GM12878 (cell line): ENCODE results near the gene TMEM150A.

ENCODE experiments used
- CREB1 ChIP-seq: IDR thresholded peaks from 2 replicates; pipeline ENCODE4 v1.6.1; 2012; ENCODE audit warnings: low read depth, mild to moderate bottlenecking, inconsistent platforms
- ESRRA ChIP-seq: IDR thresholded peaks from 2 replicates; pipeline ENCODE4 v1.6.1; 2012; ENCODE audit warnings: mild to moderate bottlenecking, low read length, improper control_type of control experiment
- FOS ChIP-seq: IDR thresholded peaks from 3 replicates; pipeline ENCODE4 v1.6.1; 2011; ENCODE audit warnings: borderline replicate concordance; ENCODE audit not compliant: insufficient read length; ENCODE audit errors: extremely low read depth
- JUNB ChIP-seq: IDR thresholded peaks from 2 replicates; pipeline ENCODE4 v1.6.1; 2016; ENCODE audit warnings: antibody characterized with exemption, mild to moderate bottlenecking
- MTA2 ChIP-seq: fragments of 450-650 bp; IDR thresholded peaks from 2 replicates; pipeline ENCODE4 v1.6.1; 2016; ENCODE audit warnings: low read depth, mild to moderate bottlenecking, moderate library complexity
- POLR2A ChIP-seq: IDR thresholded peaks from 2 replicates; pipeline ENCODE4 v1.6.1; 2011; ENCODE audit warnings: low read depth, mild to moderate bottlenecking, low read length
- RAD21 ChIP-seq: IDR thresholded peaks from 2 replicates; pipeline ENCODE4 v1.6.1; 2011; ENCODE audit warnings: mild to moderate bottlenecking, low read depth, low read length, moderate library complexity; ENCODE audit not compliant: insufficient read depth
- ZSCAN29 ChIP-seq: fragments of 450-650 bp; IDR thresholded peaks from 2 replicates; pipeline ENCODE4 v1.6.1; 2017; ENCODE audit warnings: mild to moderate bottlenecking, moderate library complexity
- TF ChIP-seq, protein P1 (sequence below), 3 experiments: IDR thresholded peaks in 2 of 3; conservative IDR thresholded peaks in 1 of 3; 2 replicates each; pipeline ENCODE4 v1.5.1; 2011; ENCODE audit warnings: low read depth in 3 of 3, low read length in 3 of 3, mild to moderate bottlenecking in 3 of 3, control low read depth in 2 of 3, moderate library complexity in 2 of 3, inconsistent platforms in 1 of 3, mixed read lengths in 1 of 3; ENCODE audit not compliant: control insufficient read depth in 2 of 3, insufficient read depth in 1 of 3; ENCODE audit errors: extremely low read depth in 1 of 3
- TF ChIP-seq, protein P2 (sequence below): IDR thresholded peaks from 2 replicates; pipeline ENCODE4 v1.6.1; 2012; ENCODE audit warnings: low read depth, low read length, improper control_type of control experiment
- TF ChIP-seq, protein P3 (sequence below): fragments of 450-650 bp; IDR thresholded peaks from 2 replicates; pipeline ENCODE4 v1.6.1; 2016; ENCODE audit warnings: mild to moderate bottlenecking, moderate library complexity, borderline replicate concordance

- TF ChIP-seq ESRRA (no peak), POLR2A (no peak), MTA2 (no peak), JUNB (no peak), ZSCAN29 (no peak), RAD21 (no peak), FOS (no peak), CREB1 (no peak)
- TF ChIP-seq, protein P1, sequence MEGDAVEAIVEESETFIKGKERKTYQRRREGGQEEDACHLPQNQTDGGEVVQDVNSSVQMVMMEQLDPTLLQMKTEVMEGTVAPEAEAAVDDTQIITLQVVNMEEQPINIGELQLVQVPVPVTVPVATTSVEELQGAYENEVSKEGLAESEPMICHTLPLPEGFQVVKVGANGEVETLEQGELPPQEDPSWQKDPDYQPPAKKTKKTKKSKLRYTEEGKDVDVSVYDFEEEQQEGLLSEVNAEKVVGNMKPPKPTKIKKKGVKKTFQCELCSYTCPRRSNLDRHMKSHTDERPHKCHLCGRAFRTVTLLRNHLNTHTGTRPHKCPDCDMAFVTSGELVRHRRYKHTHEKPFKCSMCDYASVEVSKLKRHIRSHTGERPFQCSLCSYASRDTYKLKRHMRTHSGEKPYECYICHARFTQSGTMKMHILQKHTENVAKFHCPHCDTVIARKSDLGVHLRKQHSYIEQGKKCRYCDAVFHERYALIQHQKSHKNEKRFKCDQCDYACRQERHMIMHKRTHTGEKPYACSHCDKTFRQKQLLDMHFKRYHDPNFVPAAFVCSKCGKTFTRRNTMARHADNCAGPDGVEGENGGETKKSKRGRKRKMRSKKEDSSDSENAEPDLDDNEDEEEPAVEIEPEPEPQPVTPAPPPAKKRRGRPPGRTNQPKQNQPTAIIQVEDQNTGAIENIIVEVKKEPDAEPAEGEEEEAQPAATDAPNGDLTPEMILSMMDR (IDR thresholded peaks at IDR 0.05 in 2 of 3, conservative IDR thresholded peaks at IDR 0.05 in 1 of 3; ENCODE audit: control insufficient read depth in 2 of 3, extremely low read depth in 1 of 3, insufficient read depth in 1 of 3, low read depth in 3 of 3, low read length in 3 of 3), result no peak
- TF ChIP-seq, protein P2, sequence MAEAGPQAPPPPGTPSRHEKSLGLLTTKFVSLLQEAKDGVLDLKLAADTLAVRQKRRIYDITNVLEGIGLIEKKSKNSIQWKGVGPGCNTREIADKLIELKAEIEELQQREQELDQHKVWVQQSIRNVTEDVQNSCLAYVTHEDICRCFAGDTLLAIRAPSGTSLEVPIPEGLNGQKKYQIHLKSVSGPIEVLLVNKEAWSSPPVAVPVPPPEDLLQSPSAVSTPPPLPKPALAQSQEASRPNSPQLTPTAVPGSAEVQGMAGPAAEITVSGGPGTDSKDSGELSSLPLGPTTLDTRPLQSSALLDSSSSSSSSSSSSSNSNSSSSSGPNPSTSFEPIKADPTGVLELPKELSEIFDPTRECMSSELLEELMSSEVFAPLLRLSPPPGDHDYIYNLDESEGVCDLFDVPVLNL, result no peak
- TF ChIP-seq, protein P3, sequence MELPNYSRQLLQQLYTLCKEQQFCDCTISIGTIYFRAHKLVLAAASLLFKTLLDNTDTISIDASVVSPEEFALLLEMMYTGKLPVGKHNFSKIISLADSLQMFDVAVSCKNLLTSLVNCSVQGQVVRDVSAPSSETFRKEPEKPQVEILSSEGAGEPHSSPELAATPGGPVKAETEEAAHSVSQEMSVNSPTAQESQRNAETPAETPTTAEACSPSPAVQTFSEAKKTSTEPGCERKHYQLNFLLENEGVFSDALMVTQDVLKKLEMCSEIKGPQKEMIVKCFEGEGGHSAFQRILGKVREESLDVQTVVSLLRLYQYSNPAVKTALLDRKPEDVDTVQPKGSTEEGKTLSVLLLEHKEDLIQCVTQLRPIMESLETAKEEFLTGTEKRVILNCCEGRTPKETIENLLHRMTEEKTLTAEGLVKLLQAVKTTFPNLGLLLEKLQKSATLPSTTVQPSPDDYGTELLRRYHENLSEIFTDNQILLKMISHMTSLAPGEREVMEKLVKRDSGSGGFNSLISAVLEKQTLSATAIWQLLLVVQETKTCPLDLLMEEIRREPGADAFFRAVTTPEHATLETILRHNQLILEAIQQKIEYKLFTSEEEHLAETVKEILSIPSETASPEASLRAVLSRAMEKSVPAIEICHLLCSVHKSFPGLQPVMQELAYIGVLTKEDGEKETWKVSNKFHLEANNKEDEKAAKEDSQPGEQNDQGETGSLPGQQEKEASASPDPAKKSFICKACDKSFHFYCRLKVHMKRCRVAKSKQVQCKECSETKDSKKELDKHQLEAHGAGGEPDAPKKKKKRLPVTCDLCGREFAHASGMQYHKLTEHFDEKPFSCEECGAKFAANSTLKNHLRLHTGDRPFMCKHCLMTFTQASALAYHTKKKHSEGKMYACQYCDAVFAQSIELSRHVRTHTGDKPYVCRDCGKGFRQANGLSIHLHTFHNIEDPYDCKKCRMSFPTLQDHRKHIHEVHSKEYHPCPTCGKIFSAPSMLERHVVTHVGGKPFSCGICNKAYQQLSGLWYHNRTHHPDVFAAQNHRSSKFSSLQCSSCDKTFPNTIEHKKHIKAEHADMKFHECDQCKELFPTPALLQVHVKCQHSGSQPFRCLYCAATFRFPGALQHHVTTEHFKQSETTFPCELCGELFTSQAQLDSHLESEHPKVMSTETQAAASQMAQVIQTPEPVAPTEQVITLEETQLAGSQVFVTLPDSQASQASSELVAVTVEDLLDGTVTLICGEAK, result no peak
These were observed 47.0 kb upstream of the TMEM150A start for GRCh38 chr2:85649201-85650190.
